Measurements from ENCODE around the gene GRID2IP.
"Not testable (repeated sequence)": the region's sequence is repeated elsewhere in the genome, so short reads cannot be mapped to it uniquely, and the experiment has no call there.

The GRID2IP gene

DNA sequence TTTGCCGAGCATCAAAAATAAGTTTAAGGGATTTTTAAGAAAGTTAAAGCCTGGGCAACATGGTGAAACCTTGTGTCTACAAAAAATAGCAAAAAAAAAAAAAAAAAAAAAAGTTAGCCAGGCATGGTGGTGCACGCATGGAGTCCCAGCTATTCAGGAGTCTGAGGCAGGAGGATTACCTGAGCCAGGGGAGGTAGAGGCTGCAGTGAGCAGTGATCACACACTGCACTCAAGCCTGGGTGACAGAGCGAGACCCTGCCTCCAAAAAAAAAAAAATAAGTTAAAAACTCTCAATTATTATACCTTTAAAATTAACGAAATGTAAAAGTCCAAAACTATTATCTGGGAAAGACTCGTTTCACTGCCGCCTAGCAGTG lies 68.5 kb downstream of the GRID2IP start:
- no peak for DNase-seq

DNA sequence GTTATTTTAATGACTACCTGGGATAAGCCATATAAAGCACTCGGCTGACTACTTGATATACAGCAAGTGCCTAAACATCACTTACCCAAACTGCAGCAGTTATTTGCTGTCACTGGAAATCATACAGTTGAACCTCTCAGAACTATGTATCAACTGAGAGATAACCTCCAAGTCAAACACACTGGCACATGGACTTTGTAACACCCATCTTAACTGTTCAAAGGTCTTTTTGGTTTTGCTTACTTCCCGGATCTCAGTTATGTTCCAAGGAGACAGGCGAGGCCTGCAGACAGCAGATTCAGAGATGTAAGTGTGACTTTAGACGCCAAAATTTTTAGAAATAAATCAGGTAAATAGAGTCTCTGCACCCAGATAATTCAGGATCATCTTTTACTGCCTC lies 69.0 kb downstream of the GRID2IP start:
- DNase-seq, result no peak

DNA sequence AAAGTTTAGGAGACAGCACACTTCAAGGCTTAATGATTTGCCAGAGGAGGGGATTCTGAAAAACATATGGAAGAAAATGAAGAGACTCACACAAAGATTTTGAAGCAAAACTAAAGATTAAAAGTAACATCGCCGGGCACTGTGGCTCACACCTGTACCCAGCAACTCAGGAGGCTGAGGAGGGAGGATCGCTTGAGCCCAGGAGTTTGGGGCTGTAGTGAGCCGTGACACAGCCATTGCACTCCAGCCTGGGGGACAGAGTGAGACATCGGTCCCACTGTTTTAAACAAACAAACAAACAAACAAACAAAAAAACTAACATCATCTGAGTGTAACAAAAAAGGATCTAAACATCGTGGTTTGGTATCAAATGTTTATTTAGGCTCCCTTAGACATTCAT lies 69.8 kb downstream of the GRID2IP start:
- DNase-seq, result no peak

DNA sequence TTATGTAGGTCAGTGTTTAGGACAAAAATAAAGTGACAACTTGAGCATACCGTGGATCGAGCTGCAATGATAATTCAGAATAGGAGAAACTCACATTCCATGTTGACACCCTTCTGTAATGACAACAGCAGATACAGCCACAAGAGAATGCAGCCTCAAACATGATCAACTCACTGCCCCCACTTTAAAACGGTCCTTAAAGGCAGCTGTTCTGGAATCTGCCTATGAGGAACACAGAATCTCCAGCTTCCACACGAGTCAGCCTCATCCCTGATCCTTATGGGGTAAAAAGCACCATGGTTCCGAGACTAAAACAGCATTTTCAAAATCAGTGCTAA lies 71.0 kb downstream of the GRID2IP start:
- DNase-seq, result no peak

DNA sequence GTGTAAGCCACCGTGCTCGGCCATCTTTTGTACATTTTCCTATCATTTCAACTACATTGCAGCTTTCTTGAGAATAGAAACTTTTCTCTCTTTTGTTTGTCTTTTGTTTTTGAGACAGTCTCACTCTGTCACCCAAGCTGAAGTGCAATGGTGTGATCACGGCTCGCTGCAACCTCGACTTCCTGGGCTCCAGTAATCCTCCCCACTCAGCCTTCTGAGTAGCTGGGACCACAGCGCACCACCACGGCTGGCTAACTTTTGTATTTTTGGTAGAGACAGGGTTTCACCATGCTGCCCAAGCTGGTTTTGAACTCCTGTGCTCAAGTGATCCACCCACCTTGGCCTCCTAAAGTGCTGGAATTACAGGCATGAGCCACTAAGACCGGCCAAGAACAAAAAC lies 72.2 kb downstream of the GRID2IP start:
- DNase-seq, result peak in 1 of 5 donors; percentile 35

DNA sequence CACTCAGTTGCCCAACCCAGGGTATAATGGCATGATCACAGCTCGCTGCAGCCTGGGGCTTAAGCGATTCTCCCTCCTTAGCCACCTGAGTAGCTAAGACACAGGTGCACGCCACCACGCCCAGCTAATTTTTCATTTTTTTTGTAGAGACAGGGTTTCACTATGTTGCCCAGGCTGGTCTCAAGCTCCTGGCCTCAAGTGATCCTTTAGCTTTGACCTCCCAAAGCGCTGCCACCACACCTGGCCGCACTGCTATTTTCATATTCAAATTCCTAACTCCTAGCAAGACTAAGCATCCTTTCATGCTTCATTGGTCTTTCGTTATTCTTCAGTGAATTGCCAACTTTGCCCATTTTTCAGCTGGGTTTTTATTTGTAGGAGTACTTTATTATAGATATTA lies 73.1 kb downstream of the GRID2IP start:
- no peak for DNase-seq

DNA sequence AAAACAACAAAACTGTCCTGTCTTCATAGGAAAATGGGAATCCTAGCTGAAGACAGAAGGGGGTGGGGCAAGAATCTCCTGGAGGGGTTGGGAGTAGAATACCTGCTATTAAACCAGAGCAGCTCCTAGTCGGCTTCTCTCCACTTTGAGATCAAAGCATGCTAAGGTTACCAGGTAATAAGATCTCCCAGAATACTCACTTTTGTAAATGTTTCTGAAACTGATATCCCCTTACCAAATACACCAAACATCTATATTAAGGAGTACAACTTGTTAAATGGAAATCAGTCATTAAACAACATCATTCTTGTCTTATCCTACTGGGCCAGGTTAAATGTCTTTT lies 74.0 kb downstream of the GRID2IP start:
- no peak for DNase-seq

DNA sequence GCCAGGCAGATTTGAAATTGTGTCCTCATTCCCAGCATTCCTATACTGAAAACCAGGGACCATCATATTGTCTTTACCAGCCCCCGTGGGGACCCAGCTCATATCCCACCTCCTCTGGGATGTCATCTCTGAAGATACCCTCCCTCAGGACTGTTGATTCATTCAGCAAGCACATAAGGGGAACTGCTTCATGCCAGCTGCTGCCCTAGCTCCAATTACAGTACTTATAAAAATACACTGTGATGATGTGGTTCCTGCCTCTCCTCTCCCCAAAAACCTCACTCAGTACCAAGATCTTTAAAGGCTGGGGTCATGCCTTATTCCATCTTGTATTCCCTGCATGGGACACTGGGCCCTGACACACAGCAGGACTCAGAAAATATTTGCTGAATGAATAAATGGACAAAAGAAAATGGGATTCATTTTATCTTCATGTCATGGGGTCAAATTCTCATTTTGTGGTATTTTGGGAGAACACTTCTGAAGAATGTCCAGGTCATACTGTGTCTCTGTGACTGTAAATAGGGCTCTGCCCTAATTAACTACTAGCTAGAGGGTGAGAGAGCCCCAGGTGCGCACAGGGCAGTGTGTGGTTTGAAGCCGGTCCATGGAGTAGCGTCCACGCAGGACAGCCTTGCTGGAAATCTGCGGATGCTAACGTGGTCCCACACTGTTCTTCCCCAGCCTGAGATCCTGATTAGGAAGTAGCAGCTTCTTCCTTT lies 74.5 kb downstream of the GRID2IP start:
- DNase-seq, result no peak

DNA sequence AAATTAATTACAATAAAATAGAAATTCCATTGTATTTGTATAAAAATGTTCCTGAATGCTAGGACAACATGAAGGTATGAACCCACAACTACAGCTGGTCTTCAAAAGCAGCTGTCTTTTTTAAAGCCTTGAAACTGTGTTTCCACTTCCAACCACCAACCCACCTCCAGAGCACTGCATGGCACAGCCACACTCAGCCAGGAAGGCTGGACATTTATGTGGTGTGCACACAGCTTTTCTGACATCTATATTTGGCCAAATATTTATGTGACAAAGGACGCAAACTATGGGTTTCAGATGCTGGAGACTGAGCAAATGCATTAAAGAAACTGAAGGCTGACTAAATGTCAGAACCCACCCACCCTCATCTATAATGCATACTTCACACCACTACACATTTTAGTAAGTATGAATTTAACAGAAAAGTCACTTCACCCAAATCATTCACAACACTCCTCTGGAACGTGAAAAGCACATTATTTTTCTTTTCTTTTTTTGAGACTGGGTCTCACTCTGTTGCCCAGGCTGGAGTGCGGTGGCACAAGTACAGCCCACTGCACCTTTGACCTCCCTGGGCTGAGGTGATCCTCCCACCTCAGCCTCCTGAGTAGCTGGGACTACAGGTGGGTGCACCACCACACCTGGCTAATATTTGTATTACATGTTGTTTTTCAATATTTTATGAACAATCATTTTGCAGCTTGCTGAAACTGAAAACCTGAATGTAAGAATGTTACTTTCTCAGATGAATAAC lies 75.7 kb downstream of the GRID2IP start:
- DNase-seq, result no peak

DNA sequence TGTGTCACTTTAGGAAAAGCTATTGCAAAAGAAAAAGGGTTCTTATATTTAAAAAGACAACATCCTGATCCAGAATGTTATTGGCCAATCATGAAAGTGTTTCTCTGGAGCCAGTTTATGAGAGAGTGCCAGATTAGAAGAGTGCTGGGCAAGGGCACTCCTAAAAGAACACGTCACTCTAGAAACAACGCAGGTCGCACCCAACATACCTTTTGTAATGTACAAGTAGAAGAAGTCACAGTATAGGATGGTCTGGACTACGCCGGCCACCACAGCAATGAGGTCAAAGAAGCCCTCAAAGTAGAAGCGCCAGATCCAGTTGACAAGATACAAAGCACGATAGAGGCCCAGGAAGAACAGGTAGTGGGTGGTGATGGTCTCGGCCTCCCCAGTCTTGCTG lies 85.4 kb downstream of the GRID2IP start:
- DNase-seq, result no peak

DNA sequence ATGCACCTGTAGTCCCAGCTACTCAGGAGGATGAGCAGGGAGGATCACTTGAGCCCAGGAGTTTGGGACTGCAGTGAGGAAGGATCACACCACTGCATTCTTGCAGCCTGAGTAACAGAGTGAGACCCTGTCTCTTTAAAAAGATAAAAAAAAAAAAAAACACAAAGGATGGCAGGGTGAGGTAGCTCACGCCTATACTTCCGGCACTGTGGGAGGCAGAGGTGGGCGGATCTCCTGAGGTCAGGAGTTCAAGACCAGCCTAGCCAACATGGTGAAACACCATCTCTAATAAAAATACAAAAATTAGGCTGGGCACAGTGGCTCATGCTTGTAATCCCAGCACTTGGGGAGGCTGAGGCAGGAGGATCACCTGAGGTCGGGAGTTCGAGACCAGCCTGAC lies 87.7 kb downstream of the GRID2IP start:
- DNase-seq, result not testable (repeated sequence)

DNA sequence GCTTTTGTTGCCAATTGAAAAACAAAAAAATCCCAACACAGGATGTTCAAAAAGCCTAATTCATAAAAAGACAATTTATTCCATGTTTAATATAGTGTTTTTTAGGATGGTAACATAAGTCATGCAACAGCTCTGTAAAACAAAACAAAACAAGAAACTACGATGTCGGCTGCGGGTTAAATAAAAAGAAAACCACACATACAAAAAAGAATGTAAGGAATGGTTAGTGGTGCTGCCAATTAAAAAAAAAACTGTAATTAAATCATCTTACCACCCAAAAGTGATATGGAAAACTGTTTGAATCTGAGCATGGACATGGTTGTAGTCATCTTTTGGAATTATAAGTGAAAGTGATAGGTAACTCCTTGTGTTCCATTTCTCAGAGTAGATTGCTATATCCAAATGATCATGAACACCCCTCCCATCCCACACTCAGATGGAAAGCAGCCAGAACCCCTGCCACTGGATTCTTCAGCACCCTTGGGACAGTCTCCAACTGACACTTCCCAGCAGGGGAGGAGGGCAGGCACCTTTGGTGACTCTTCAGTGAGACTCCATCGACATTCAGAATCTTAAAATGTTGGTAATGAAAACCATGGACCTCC lies 89.2 kb downstream of the GRID2IP start:
- no peak for DNase-seq

DNA sequence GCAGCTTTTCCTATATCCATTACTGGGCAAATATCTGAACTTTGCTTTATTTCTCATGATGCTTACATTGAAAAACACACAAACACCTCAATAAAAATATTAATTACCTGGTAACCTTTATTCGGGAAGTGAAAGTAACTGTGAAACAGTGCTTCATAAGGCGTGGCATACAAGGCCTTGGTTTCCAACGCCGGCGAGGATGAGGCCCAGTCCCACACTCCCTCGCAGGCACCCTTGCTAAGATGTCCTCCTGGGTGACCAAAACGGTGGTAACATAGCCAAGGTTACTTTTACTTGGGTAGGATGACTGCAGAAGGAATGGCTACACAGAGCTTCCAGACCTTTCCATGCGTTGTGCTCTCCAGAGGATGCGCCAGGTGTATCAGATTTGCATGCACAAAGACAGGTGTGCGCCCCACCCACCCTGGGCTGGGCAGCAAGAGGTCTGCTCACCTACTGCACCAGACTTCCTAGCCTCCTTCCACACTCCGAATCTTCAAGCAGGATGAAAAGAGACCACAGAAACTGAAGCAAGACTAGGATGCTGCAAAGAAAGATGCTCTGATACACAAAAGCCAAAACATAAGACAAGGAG lies 90.2 kb downstream of the GRID2IP start:
- no peak for DNase-seq

DNA sequence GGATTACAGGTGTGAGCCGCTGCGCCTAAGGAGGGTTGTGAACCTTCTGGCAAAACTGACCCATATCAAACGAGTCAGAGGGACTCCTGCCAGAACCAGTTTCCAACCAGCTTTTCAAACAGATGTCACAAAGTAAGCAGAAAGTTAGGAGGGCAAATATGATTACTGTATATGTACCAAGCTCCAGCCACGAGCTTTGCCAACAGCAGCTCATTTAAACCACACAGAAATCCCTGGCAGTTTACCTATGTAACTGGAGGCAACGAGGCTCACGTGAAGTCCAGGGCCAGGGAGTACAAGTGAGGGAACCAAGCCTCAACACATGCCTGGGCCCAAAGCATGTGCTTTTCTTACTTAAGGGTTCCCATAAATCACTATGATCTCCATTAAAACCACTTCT lies 91.0 kb downstream of the GRID2IP start:
- no peak for DNase-seq

DNA sequence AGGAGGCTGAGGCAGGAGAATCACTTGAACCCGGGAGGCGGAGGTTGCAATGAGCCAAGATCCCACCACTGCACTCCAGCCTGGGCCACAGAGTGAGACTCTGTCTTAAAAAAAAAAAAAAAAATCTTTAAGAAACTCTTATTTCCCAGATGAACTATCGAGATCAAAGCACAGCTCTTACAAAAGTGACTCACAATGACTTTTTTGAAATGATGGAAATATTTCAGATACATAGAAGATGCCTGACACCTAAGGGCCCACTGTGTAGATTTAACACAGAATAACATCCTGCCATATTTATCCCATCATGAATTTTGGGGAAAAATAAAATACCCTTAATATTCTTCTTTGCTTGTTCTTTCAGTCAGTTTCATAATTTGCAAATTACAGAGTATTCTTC lies 92.6 kb downstream of the GRID2IP start:
- DNase-seq, result not testable (repeated sequence)

DNA sequence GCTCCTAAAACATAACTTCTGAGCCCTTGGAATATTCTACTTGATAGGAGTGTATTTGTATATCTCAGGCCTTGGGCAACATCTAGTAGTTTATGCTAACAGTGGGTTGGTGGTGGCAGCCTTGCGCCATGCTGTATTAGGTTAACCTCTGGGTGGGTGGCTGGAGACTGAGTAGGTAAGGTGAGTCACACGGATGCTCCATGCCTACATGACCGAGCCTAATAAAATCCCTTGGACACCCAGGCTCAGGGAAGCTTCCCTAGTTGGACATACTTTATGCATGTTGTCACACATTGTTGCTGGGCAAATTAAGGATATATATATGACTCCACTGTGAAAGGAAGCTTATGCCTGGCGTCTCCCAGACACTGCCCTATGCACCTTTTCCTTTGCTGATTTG lies 97.5 kb downstream of the GRID2IP start:
- DNase-seq, result no peak

DNA sequence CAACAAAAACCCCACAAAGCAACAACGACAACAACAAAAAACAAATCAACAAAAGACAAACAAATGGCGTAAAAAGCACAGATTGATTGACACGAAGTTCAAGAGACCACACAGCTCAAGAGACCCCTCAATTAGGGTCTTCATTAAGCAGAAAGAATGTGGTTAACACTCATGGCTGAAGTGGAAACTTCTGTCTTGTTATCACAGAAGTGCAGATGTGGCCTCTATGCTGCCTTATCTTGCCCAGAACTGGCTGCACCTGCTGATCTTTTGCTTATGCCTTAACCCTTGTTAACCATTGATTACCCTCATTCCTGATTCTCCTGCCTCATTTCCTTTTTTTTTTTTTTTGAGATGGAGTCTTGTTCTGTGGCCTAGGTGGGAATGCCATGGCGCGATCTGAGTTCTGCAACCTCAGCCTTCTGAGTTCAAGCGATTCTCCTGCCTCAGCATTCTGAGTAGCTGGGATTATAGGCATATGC lies 100.0 kb downstream of the GRID2IP start:
- no peak for DNase-seq

DNA sequence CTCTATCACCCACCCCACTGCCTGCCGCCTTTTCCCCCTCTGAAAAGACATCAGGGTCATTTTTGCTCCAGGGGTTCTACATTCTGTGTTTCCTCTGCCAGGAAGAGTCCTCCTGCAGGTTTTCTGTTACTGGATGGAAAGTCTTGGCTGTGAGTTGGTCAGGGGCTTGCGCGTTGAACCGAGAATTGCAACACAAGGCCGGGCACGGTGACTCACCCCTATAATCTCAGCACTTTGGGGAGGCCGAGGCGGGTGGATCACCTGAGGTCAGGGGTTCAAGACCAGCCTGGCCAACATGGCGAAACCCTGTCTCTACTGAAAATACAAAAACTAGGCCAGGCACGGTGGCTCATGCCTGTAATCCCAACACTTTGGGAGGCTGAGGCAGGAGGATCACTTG lies 100.7 kb downstream of the GRID2IP start:
- not testable (repeated sequence) for DNase-seq

DNA sequence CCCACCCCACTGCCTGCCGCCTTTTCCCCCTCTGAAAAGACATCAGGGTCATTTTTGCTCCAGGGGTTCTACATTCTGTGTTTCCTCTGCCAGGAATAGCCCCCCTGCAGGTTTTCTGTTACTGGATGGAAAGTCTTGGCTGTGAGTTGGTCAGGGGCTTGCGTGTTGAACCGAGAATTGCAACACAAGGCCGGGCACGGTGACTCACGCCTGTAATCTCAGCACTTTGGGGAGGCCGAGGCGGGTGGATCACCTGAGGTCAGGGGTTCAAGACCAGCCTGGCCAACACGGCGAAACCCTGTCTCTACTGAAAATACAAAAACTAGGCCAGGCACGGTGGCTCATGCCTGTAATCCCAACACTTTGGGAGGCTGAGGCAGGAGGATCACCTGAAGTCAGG lies 101.4 kb downstream of the GRID2IP start:
- DNase-seq, result not testable (repeated sequence)

DNA sequence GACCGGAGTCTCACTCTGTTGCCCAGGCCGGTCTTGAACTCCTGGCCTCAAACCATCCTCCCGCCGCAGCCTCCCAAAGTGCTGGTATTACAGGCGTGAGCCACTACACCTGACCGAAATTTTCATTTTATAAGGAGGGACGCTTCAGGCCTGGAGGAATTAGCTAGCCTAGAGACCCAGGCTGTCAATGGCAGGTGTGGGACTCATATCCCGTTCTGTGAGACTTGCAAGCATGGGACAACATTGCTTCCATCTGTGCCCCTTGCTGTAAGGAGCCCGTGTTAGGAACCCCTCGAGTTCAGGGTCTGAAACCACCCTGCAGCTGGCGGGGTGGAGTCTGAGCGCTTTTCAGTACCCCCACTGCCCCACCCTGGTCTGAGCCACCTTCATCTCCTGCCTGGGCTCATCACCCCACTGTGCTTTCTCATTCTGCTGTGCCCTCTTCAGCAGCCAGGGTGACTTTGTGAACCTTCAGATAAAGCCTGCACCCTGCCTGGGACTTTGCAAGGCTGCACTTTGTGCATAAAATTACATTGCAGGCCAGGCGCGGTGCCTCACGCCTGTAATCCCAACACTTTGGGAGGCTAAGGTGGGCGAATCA lies 102.2 kb downstream of the GRID2IP start:
- no peak for DNase-seq

DNA sequence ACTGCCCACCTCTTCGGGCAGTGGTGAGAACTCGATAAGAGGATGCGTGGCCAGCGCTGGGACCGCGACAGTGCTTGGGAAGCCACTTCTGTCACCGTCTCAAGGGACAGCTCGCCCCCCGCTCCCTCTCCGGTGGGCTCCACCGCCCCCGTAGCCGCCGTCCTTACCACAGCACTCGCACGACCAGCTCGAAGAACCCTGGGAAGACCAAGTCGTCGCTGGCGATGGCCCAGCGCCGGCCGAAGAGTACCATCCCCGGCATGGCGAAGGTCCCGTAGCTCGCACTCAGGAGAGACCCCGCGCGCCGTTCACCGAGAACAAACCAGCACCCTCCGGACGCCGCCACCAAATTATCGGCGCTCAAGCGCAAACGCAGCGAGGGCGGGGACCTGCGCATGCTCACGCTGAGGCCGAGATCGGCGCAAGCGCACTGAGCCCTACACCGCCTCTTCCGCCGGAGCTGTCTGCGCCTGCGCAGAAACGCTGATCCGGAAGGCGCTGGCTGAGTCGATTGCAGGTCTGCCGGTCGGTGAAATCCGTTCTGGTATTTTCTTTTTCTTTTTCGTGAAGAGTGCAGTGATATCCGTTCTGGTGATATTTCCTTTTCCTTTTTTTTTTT lies 103.6 kb downstream of the GRID2IP start, which contains the start of gene DAGLB:
TSS of gene DAGLB (minus strand) at position 374 of the 619 bp plus-strand sequence. CDS start at position 262, 112 bp downstream.
- peak; percentile 91 to 97 (median 94) for DNase-seq
